HCT116 (cell line): ENCODE data around the gene NLRP11. TPM values are rescaled to one million over a fixed set of nuclear protein-coding genes. Genes with fewer than 3 reads are reported as not detected.
"Not testable (repeated sequence)": the region's sequence is repeated elsewhere in the genome, so short reads cannot be mapped to it uniquely, and the experiment has no call there.

Source experiments
- ATAC-seq: fragments of 200-7000 bp; cut with Tn5 transposase; 2 replicates; pipeline ENCODE4 v1.9.1; 2020; ENCODE audit warnings: mild to moderate bottlenecking, moderate library complexity
- BruUV-seq: library from RNA; stranded (reverse); fragments of 400-500 nt; replicated peaks from 2 replicates; lab custom pipeline; 2021; lab: Mats Ljungman, UMichigan
- CTCF ChIA-PET: fragments of 300-600 bp; sonication (Branson Sonifier 250); formaldehyde crosslinking; loops from one replicate; lab custom pipeline; 2021; ENCODE audit warnings: antibody characterized with exemption; lab: Charles Lee
- POLR2A ChIA-PET: fragments of 300-600, 350-600 bp; sonication (Branson Sonifier 250); formaldehyde crosslinking; loops from one replicate; lab custom pipeline; 2021; ENCODE audit warnings: antibody characterized with exemption; lab: Charles Lee
- RAD21 ChIA-PET, 2 experiments: fragments of 300-600 bp; sonication (Branson Sonifier 250); formaldehyde crosslinking; loops; one replicate each; lab custom pipeline; 2023; ENCODE audit warnings: low total read pairs in 2 of 2; ENCODE audit not compliant: uncharacterized antibody in 2 of 2, unreplicated experiment in 2 of 2, low non-redundant PET in 1 of 2; lab: Charles Lee
- DNase-seq: peaks from one replicate; pipeline ENCODE4 v3.0.0-alpha.2; 2010; ENCODE audit warnings: low read depth, low spot score
- H2AFZ ChIP-seq: fragments of 200-600 bp; shearing (Covaris generic), sonication (generic); 2 replicates; pipeline ENCODE4 v1.6.1; 2017; ENCODE audit warnings: low read depth, mixed run types, mixed read lengths, antibody characterized with exemption, low read length; ENCODE audit not compliant: poor library complexity, severe bottlenecking
- H3K27ac ChIP-seq: 2 replicates; pipeline ENCODE4 v1.5.1; 2012; ENCODE audit warnings: low read depth, low read length
- H3K27me3 ChIP-seq: fragments of 200-600 bp; sonication (generic); 2 replicates; pipeline ENCODE4 v1.6.1; 2016; ENCODE audit warnings: mixed run types, low read length, mixed read lengths; ENCODE audit not compliant: insufficient read depth
- H3K36me3 ChIP-seq, 2 experiments: fragments of 200-500 bp in 1 of 2; fragments of 200-600 bp in 1 of 2; sonication (Bioruptor generic) in 1 of 2; sonication (generic) in 1 of 2; 2 replicates each; pipeline versions ENCODE4 v1.5.1 to v1.6.1; 2014 to 2016; ENCODE audit warnings: low read length in 2 of 2, inconsistent platforms in 1 of 2, mixed read lengths in 1 of 2, mixed run types in 1 of 2; ENCODE audit not compliant: insufficient read depth in 2 of 2, control insufficient read depth in 1 of 2
- H3K4me1 ChIP-seq, 2 experiments: fragments of 200-600 bp in 1 of 2; sonication (generic) in 1 of 2; 2 replicates each; pipeline versions ENCODE4 v1.5.1 to v1.6.1; 2012 to 2017; ENCODE audit warnings: low read length in 2 of 2, inconsistent platforms in 1 of 2, mild to moderate bottlenecking in 1 of 2, mixed read lengths in 1 of 2, mixed run types in 1 of 2, moderate library complexity in 1 of 2; ENCODE audit not compliant: insufficient read depth in 2 of 2, control insufficient read depth in 1 of 2
- H3K4me2 ChIP-seq: fragments of 200-600 bp; sonication (generic); 2 replicates; pipeline ENCODE4 v1.6.1; 2017; ENCODE audit warnings: mixed run types, low read length, mixed read lengths
- H3K4me3 ChIP-seq, 2 experiments: fragments of 200-600 bp in 1 of 2; sonication (generic) in 1 of 2; replicated peaks in 1 of 2; 2 replicates each; pipeline ENCODE4 v1.5.1; 2011 to 2016; ENCODE audit warnings: low read length in 2 of 2, control low read depth in 1 of 2, low read depth in 1 of 2, mild to moderate bottlenecking in 1 of 2, mixed read lengths in 1 of 2, mixed run types in 1 of 2
- H3K79me2 ChIP-seq: fragments of 200-600 bp; sonication (generic); 2 replicates; pipeline ENCODE4 v1.6.1; 2017; ENCODE audit warnings: mild to moderate bottlenecking, mixed run types, low read length, moderate library complexity, mixed read lengths; ENCODE audit not compliant: insufficient read depth
- H3K9ac ChIP-seq: fragments of 200-600 bp; sonication (generic); 2 replicates; pipeline ENCODE4 v1.6.1; 2016; ENCODE audit warnings: low read length, mixed read lengths
- H3K9me2 ChIP-seq: fragments of 200-600 bp; sonication (generic), shearing (Covaris generic); 2 replicates; pipeline ENCODE4 v1.6.1; 2017; ENCODE audit warnings: mixed run types, mild to moderate bottlenecking, moderate library complexity; ENCODE audit not compliant: insufficient read depth
- H3K9me3 ChIP-seq, 2 experiments: fragments of 200-500 bp in 1 of 2; fragments of 200-600 bp in 1 of 2; sonication (Bioruptor generic) in 1 of 2; sonication (generic) in 1 of 2; 2 replicates each; pipeline ENCODE4 v1.6.1; 2014 to 2017; ENCODE audit warnings: low read length in 2 of 2, mixed read lengths in 2 of 2, inconsistent platforms in 1 of 2, low read depth in 1 of 2, mild to moderate bottlenecking in 1 of 2, mixed run types in 1 of 2, moderate library complexity in 1 of 2; ENCODE audit not compliant: control insufficient read depth in 1 of 2, insufficient read depth in 1 of 2
- H4K20me1 ChIP-seq: fragments of 200-600 bp; sonication (generic), shearing (Covaris generic); 2 replicates; pipeline ENCODE4 v1.6.1; 2017; ENCODE audit warnings: mixed run types, mild to moderate bottlenecking, moderate library complexity; ENCODE audit not compliant: insufficient read depth
- CBX3 ChIP-seq: IDR thresholded peaks from 2 replicates; pipeline ENCODE4 v1.6.1; 2012; ENCODE audit warnings: low read depth
- CEBPB ChIP-seq: IDR thresholded peaks from 2 replicates; pipeline ENCODE4 v1.6.1; 2012; ENCODE audit warnings: low read depth
- EGR1 ChIP-seq: IDR thresholded peaks from 2 replicates; pipeline ENCODE4 v1.6.1; 2012; ENCODE audit warnings: low read depth
- ELF1 ChIP-seq: IDR thresholded peaks from 2 replicates; pipeline ENCODE4 v1.6.1; 2012; ENCODE audit warnings: low read depth, borderline replicate concordance
- FOSL1 ChIP-seq: IDR thresholded peaks from 2 replicates; pipeline ENCODE4 v1.6.1; 2012; ENCODE audit warnings: low read depth
- RAD21 ChIP-seq: IDR thresholded peaks from 2 replicates; pipeline ENCODE4 v1.6.1; 2012; ENCODE audit warnings: low read depth, mild to moderate bottlenecking
- SIN3A ChIP-seq: IDR thresholded peaks from 2 replicates; pipeline ENCODE4 v1.6.1; 2012; ENCODE audit warnings: low read depth
- SP1 ChIP-seq: IDR thresholded peaks from 2 replicates; pipeline ENCODE4 v1.6.1; 2012; ENCODE audit warnings: low read depth
- SRF ChIP-seq: IDR thresholded peaks from 2 replicates; pipeline ENCODE4 v1.6.1; 2012; ENCODE audit warnings: low read depth
- TCF7L2 ChIP-seq: IDR thresholded peaks from 2 replicates; pipeline ENCODE4 v1.7.0; 2011; ENCODE audit warnings: borderline replicate concordance, inconsistent platforms; ENCODE audit not compliant: insufficient read depth, insufficient read length; ENCODE audit errors: extremely low read depth
- ZFX ChIP-seq: fragments of 450-650 bp; IDR thresholded peaks from 2 replicates; pipeline ENCODE4 v1.6.1; 2017
- ZNF274 ChIP-seq: fragments of 200-500 bp; sonication (Bioruptor generic); IDR thresholded peaks from 2 replicates; pipeline ENCODE4 v1.6.1; 2014; ENCODE audit warnings: mild to moderate bottlenecking, low read depth, low read length, inconsistent platforms
- intact Hi-C: fragments of 100-400 bp; cut with micrococcal nuclease; formaldehyde crosslinking; loops from 2 replicates; pipeline ENCODE4 v1.10.0; 2022
- total RNA-seq: library from RNA; stranded (reverse); gene quantifications from one replicate; pipeline ENCODE4 v1.2.1, GENCODE V29; 2021; ENCODE audit not compliant: unreplicated experiment
- TF ChIP-seq, protein P1 (sequence below), 3 experiments: fragments of 200-600 bp in 1 of 3; sonication (generic) in 1 of 3; IDR thresholded peaks in 2 of 3; conservative IDR thresholded peaks in 1 of 3; 2 replicates each; pipeline ENCODE4 v1.5.1; 2012 to 2017; ENCODE audit warnings: low read depth in 2 of 3, low read length in 2 of 3, antibody characterized with exemption in 1 of 3, borderline replicate concordance in 1 of 3, control low read depth in 1 of 3, mild to moderate bottlenecking in 1 of 3, mixed read lengths in 1 of 3, mixed run types in 1 of 3, moderate library complexity in 1 of 3; ENCODE audit not compliant: insufficient read depth in 1 of 3
- TF ChIP-seq, protein P2 (sequence below): IDR thresholded peaks from 2 replicates; pipeline ENCODE4 v1.6.1; 2012

NLRP11 gene
- total RNA-seq, 1 experiment from 2014 or later: 0.86 TPM

DNA sequence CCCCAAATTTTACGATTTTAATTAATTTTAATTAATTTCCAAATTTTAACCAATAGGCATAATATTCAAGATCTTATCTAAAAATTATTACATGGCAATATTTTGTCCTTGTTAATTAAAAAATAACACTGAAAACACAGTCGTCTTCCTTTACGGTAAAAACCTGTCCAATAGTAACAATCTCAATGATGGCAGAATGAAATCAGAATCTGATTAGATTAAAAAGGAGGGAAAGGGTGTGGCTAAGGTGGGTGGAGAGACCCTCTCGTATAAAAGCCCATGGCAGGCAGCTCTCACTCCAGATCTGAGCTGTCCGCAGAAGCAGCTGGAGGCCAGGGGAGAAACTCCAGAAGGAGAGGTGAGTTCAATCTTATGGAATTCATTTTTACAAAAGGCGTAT, 63.0 kb downstream of the NLRP11 start, which contains the start of gene RFPL4AL1:
Gene RFPL4AL1 (plus strand): TSS at position 301 of the 400 bp plus-strand sequence. CDS start 2,687 bp downstream, outside the sequence.
- ATAC-seq, H3K9me2 ChIP-seq, H3K4me2 ChIP-seq, BruUV-seq, RAD21 ChIA-PET, H2AFZ ChIP-seq, H3K9me3 ChIP-seq, DNase-seq, H3K4me3 ChIP-seq, intact Hi-C loops, H3K9ac ChIP-seq, CTCF ChIA-PET, H3K4me1 ChIP-seq, POLR2A ChIA-PET, H3K27ac ChIP-seq, H3K36me3 ChIP-seq, H3K79me2 ChIP-seq, H4K20me1 ChIP-seq: not testable (repeated sequence)
- H3K27me3 ChIP-seq: peaks cover 52% of the 10 kb centered on the region

DNA sequence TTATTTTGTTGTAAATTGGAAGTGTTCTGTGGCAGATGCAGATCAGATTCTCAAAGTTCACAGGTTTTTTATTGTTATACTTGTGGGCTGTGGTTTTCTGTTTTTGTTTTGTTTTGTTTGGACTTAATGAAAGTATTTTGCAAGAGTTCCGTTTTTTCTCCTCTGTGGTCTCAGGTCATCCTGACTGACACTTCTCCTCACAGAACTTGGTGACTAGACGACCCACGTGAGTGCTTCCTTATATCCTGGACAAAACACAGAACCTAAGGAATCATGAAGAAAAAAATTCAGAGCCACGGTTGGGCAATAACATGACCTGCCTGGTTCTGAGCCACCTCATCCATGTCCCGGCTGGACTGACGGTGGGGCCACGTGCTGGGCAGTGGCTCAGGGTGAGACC, 65.3 kb downstream of the NLRP11 start:
- ATAC-seq: no peak
- BruUV-seq: no TSS peak
- Histone ChIP-seq H3K4me1 (no peaks in the 10 kb centered on the region), H3K27ac (no peak overlapping the region), H3K9ac (no peak overlapping the region), H3K9me2 (no peaks in the 10 kb centered on the region), H4K20me1 (no peaks in the 10 kb centered on the region), H3K4me2 (no peak overlapping the region), H3K9me3 (no peaks in the 10 kb centered on the region), H3K4me3 (no peak overlapping the region), H3K27me3 (peaks cover 50% of the 10 kb centered on the region), H3K79me2 (no peaks in the 10 kb centered on the region), H3K36me3 (no peaks in the 10 kb centered on the region), H2AFZ (no peak overlapping the region)
- intact Hi-C loops: no loop called here
- ChIA-PET CTCF (no interaction called here), POLR2A (no interaction called here), RAD21 (no interaction called here)
- no peak for DNase-seq
- TF ChIP-seq FOSL1 (no peak), SIN3A (no peak), CEBPB (no peak), SRF (no peak), ELF1 (no peak), ZNF274 (no peak), SP1 (no peak), RAD21 (no peak), TCF7L2 (no peak), EGR1 (no peak), CBX3 (no peak), ZFX (no peak)
- TF ChIP-seq, protein P1, sequence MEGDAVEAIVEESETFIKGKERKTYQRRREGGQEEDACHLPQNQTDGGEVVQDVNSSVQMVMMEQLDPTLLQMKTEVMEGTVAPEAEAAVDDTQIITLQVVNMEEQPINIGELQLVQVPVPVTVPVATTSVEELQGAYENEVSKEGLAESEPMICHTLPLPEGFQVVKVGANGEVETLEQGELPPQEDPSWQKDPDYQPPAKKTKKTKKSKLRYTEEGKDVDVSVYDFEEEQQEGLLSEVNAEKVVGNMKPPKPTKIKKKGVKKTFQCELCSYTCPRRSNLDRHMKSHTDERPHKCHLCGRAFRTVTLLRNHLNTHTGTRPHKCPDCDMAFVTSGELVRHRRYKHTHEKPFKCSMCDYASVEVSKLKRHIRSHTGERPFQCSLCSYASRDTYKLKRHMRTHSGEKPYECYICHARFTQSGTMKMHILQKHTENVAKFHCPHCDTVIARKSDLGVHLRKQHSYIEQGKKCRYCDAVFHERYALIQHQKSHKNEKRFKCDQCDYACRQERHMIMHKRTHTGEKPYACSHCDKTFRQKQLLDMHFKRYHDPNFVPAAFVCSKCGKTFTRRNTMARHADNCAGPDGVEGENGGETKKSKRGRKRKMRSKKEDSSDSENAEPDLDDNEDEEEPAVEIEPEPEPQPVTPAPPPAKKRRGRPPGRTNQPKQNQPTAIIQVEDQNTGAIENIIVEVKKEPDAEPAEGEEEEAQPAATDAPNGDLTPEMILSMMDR (IDR thresholded peaks at IDR 0.05 in 2 of 3, conservative IDR thresholded peaks at IDR 0.05 in 1 of 3; ENCODE audit: borderline replicate concordance in 1 of 3, insufficient read depth in 1 of 3, low read depth in 2 of 3, low read length in 2 of 3): no peak
- TF ChIP-seq, protein P2, sequence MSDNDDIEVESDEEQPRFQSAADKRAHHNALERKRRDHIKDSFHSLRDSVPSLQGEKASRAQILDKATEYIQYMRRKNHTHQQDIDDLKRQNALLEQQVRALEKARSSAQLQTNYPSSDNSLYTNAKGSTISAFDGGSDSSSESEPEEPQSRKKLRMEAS: no peak

DNA sequence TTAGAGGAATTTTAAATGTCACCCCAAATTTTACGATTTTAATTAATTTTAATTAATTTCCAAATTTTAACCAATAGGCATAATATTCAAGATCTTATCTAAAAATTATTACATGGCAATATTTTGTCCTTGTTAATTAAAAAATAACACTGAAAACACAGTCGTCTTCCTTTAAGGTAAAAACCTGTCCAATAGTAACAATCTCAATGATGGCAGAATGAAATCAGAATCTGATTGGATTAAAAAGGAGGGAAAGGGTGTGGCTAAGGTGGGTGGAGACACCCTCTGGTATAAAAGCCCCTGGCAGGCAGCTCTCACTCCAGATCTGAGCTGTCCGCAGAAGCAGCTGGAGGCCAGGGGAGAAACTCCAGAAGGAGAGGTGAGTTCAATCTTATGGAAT, 73.0 kb downstream of the NLRP11 start, which contains the start of gene RFPL4A:
Gene RFPL4A (plus strand): TSS at position 301 of the 400 bp plus-strand sequence. CDS start 2,704 bp downstream, outside the sequence.
- H3K9me2 ChIP-seq, intact Hi-C loops, DNase-seq, CTCF ChIA-PET, H3K4me1 ChIP-seq, H3K9ac ChIP-seq, ATAC-seq, H3K4me3 ChIP-seq, H3K79me2 ChIP-seq, RAD21 ChIA-PET, H4K20me1 ChIP-seq, H3K9me3 ChIP-seq, H3K4me2 ChIP-seq, POLR2A ChIA-PET, H2AFZ ChIP-seq, H3K27ac ChIP-seq, H3K36me3 ChIP-seq, BruUV-seq: not testable (repeated sequence)
- peaks cover 32% of the 10 kb centered on the region; the same call in 1 of the 2 replicates for H3K27me3 ChIP-seq
